ENCODE measurements around the gene SETD6.

GRCh38 chr16:58516768-58517107, 1.4 kb downstream of the SETD6 start:
- TF ChIP-seq CTCF (IDR thresholded peaks at IDR 0.05; ENCODE audit: low read length) (no peak), EZH2phosphoT487 (IDR thresholded peaks at IDR 0.05; ENCODE audit: low read length) (no peak)

Data from MM.1S (cell line).